ENCODE data around the gene PTH2R. TPM values are rescaled to one million over a fixed set of nuclear protein-coding genes. Genes with fewer than 3 reads are reported as not detected.

The PTH2R gene
- total RNA-seq, 1 donor from 2014 or later = not detected

DNA sequence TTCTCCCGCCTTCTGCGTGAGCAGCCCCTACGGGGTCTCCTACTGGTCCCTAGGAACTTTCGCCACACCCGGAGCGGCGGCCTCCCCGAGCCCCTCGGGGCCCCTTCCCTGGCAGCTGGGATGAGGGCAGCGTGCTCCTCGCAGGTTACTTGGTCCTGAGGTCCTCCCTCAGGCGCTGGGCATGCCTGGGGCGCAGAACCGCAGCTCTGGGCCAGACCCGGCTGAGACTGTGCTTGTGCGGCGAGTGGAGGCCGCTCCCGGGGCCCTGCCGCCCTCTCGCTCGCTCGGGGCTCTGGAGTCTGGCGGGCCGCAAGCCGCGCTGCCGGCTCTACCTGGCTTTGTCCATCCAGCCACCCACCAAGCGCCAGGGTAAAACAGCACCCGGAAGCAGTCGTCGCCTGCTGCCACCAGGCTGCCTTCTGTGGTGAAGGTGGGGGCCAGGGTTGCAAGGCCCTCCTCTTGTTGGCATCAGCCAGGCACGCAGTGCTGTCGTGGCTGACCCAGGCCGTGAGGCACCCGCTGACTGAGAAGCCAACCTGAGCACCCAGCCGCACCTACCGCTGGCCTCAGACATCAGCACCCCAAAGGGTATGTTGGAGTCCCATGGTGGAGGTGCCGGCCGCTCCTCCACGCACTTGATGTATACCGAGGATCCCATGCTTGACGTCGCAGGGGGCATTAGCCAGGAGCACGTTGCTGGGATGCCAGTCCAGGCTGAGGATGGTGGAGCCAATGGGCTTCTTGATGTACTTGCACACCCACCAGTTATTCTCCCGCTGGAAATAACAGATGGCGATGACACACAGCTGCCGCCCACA, 46.1 kb upstream of the PTH2R start:
- H3K9me3 Mint-ChIP-seq = peaks cover 16% of the 10 kb centered on the region

DNA sequence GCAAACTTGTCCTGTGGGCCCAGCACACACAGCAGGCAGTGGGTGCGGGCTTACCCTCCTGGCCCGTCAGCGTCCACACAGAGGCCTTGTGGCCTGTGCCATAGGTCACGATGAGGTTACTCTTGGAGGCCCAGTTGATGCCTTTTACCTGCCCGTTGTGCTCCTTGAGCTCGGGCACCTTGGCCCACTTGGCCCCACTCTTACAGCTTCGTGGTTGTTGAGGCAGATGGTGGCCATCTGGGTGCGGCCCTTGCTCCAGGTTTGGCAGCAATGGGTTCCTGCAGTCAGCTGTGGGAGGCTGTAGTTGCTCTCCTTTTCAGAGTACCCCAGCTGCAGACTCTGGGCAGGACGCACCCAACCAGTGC, 45.5 kb upstream of the PTH2R start:
- Mint-ChIP-seq H3K4me1 (peaks cover 11% of the 10 kb centered on the region), H3K27ac (ENCODE audit: unreplicated experiment) (no peak overlapping the region), H3K36me3 (ENCODE audit: low read depth) (peaks cover 22% of the 10 kb centered on the region), H3K4me3 (no peak overlapping the region), H3K27me3 (ENCODE audit: low read depth) (no peaks in the 10 kb centered on the region), H3K9me3 (peaks cover 18% of the 10 kb centered on the region)
- TF ChIP-seq, protein P1, sequence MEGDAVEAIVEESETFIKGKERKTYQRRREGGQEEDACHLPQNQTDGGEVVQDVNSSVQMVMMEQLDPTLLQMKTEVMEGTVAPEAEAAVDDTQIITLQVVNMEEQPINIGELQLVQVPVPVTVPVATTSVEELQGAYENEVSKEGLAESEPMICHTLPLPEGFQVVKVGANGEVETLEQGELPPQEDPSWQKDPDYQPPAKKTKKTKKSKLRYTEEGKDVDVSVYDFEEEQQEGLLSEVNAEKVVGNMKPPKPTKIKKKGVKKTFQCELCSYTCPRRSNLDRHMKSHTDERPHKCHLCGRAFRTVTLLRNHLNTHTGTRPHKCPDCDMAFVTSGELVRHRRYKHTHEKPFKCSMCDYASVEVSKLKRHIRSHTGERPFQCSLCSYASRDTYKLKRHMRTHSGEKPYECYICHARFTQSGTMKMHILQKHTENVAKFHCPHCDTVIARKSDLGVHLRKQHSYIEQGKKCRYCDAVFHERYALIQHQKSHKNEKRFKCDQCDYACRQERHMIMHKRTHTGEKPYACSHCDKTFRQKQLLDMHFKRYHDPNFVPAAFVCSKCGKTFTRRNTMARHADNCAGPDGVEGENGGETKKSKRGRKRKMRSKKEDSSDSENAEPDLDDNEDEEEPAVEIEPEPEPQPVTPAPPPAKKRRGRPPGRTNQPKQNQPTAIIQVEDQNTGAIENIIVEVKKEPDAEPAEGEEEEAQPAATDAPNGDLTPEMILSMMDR (conservative IDR thresholded peaks at IDR 0.05) = no peak
- DNase-seq (ENCODE audit: low read depth, low spot score) = no peak

More for the DNA sequence above, 46.1 kb upstream of the PTH2R start:
- H3K27ac Mint-ChIP-seq (ENCODE audit: unreplicated experiment) = no peak overlapping the region
- peaks cover 11% of the 10 kb centered on the region for H3K4me1 Mint-ChIP-seq
- no peak for DNase-seq (ENCODE audit: low read depth, low spot score)
- H3K4me3 Mint-ChIP-seq = no peak overlapping the region
- H3K27me3 Mint-ChIP-seq (ENCODE audit: low read depth) = no peaks in the 10 kb centered on the region
- peaks cover 20% of the 10 kb centered on the region for H3K36me3 Mint-ChIP-seq (ENCODE audit: low read depth)
- TF ChIP-seq, protein P1 (conservative IDR thresholded peaks at IDR 0.05) = no peak

DNA sequence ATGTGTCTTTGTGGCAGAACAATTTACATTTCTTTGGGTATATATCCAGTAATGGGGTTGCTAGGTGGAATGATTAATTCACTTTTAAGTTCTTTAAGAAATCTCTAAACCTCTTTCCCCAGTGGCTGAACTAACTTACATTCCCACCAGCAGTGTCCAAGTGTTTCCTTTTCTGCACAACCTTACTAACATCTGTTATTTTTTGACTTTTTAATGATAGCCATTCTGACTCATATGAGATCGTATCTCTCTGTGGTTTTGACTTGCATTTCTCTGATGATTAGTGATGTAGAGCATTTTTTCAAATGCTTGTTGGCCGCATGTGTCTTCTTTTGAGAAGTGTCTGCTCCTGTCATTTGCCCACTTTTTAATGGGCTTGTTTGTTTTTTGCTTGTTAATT, 43.1 kb upstream of the PTH2R start:
- no peak overlapping the region for H3K4me3 Mint-ChIP-seq
- H3K4me1 Mint-ChIP-seq = peaks cover 11% of the 10 kb centered on the region
- TF ChIP-seq, protein P1 (conservative IDR thresholded peaks at IDR 0.05) = no peak
- H3K9me3 Mint-ChIP-seq = peaks cover 23% of the 10 kb centered on the region
- H3K27ac Mint-ChIP-seq (ENCODE audit: unreplicated experiment) = no peak overlapping the region
- peaks cover 26% of the 10 kb centered on the region for H3K36me3 Mint-ChIP-seq (ENCODE audit: low read depth)
- H3K27me3 Mint-ChIP-seq (ENCODE audit: low read depth) = no peaks in the 10 kb centered on the region
- DNase-seq (ENCODE audit: low read depth, low spot score) = no peak

DNA sequence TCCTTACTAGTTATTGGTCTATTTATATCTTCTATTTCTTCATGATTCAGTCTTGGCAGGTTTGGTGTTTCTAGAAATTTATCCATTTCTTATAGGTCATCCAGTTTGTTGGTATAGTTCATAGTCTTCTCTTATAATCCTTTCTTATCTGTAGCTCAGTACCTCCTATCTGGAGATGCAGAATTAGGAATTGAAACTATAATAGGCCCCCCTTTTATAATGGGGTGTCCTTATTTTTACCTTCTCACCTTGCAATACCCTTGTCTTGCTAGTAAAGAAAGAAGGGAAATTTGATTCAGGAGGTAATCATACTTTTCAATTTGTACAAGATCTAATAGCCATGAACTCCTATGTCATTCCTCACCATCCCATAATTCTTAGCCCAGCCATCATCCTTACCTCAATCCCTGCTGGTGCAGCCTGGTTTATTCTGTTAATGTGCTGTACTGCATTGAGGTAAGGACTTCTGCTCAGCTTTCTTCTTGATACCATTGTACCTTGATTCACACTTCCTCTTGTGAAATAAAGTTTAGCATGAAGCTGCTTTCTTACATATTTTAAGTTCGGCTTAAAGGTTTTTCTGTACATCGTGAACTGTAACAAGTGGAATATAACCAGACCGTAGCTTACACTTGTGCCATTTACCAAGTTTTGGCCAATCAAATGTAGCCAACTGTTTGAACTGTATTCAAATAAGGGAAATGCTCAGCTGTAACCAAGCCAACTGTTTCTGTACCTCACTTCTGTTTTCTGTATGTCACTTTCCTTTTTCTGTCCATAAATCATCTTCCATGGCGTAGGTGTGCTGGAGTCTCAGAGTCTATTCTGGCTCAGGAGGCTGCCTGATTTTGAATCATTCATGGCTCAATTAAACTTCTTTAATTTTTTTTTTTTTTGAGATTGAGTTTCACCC, 40.1 kb upstream of the PTH2R start:
- Mint-ChIP-seq H3K9me3 (peaks cover 20% of the 10 kb centered on the region), H3K4me3 (no peak overlapping the region), H3K4me1 (peaks cover 6% of the 10 kb centered on the region), H3K27ac (ENCODE audit: unreplicated experiment) (no peak overlapping the region), H3K27me3 (ENCODE audit: low read depth) (no peaks in the 10 kb centered on the region), H3K36me3 (ENCODE audit: low read depth) (peaks cover 19% of the 10 kb centered on the region)
- DNase-seq (ENCODE audit: low read depth, low spot score) = no peak
- TF ChIP-seq, protein P1 (conservative IDR thresholded peaks at IDR 0.05) = no peak

DNA sequence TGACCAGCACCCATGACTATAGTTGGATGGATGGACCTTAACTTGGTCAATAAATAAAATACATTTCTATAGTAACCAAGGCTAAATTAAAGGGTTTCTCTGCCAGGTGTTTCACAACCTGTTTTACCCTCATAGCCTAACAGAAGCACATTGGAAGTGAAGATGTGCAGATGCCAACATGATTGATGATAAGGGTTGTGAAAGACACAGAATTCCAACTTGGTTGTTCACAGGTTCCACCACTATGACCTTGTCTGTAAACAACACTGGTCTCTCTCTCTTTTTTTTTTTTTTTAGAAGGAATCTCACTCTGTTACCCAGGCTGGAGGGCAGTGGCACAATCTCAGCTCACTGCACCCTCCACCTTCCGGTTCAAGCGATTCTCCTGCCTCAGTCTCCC, 37.5 kb upstream of the PTH2R start:
- Mint-ChIP-seq H3K27me3 (ENCODE audit: low read depth) (no peaks in the 10 kb centered on the region), H3K36me3 (ENCODE audit: low read depth) (peaks cover 13% of the 10 kb centered on the region)

More for the DNA sequence above, 37.5 kb upstream of the PTH2R start:
- H3K4me3 Mint-ChIP-seq = no peak overlapping the region
- DNase-seq (ENCODE audit: low read depth, low spot score) = no peak
- H3K27ac Mint-ChIP-seq (ENCODE audit: unreplicated experiment) = no peak overlapping the region
- TF ChIP-seq, protein P1 (conservative IDR thresholded peaks at IDR 0.05) = no peak
- no peaks in the 10 kb centered on the region for H3K4me1 Mint-ChIP-seq
- H3K9me3 Mint-ChIP-seq = peaks cover 16% of the 10 kb centered on the region

Measured in neural crest cell (in vitro differentiated cells).